HepG2 (cell line): Measurements from ENCODE around the gene MIDN. TPM values are rescaled to one million over a fixed set of nuclear protein-coding genes. Genes with fewer than 3 reads are reported as not detected.

Source experiments
- BORCS8-MEF2B ChIP-seq: sonication (generic); formaldehyde crosslinking; IDR thresholded peaks from 2 replicates; pipeline ENCODE4 v1.8.0; 2022; ENCODE audit warnings: mild to moderate bottlenecking, missing genetic modification reagents
- CENPX ChIP-seq: sonication (generic); formaldehyde crosslinking; IDR thresholded peaks from 2 replicates; pipeline ENCODE4 v1.9.0; 2021; ENCODE audit warnings: mild to moderate bottlenecking, missing genetic modification reagents, moderate library complexity
- CHD2 ChIP-seq: IDR thresholded peaks from 2 replicates; pipeline ENCODE4 v1.6.1; 2011; ENCODE audit warnings: low read depth, low read length, improper control_type of control experiment
- LCORL ChIP-seq, 2 experiments: fragments of 450-650 bp in 1 of 2; sonication (generic) in 1 of 2; formaldehyde crosslinking in 1 of 2; IDR thresholded peaks; 2 replicates each; pipeline versions ENCODE4 v1.5.0 to v1.6.1; 2017 to 2020; ENCODE audit warnings: antibody characterized with exemption in 1 of 2, missing genetic modification reagents in 1 of 2
- MAFF ChIP-seq: IDR thresholded peaks from 2 replicates; pipeline ENCODE4 v1.6.1; 2011; ENCODE audit warnings: low read depth, low read length, improper control_type of control experiment
- MTF2 ChIP-seq: sonication (generic); formaldehyde crosslinking; IDR thresholded peaks from 2 replicates; pipeline ENCODE4 v1.5.0; 2020; ENCODE audit warnings: missing genetic modification reagents, borderline replicate concordance
- POGZ ChIP-seq: sonication (generic); formaldehyde crosslinking; IDR thresholded peaks from 2 replicates; pipeline ENCODE4 v1.4.0; 2020; ENCODE audit warnings: mild to moderate bottlenecking, missing genetic modification reagents
- SIN3A ChIP-seq: IDR thresholded peaks from 2 replicates; pipeline ENCODE4 v1.6.1; 2011; ENCODE audit warnings: low read depth, mild to moderate bottlenecking, control low read depth, low read length, borderline replicate concordance
- SP2 ChIP-seq: sonication (generic); formaldehyde crosslinking; IDR thresholded peaks from 2 replicates; pipeline ENCODE4 v1.5.1; 2020; ENCODE audit warnings: mild to moderate bottlenecking, missing genetic modification reagents
- ZNF230 ChIP-seq: sonication (generic); formaldehyde crosslinking; IDR thresholded peaks from 2 replicates; pipeline ENCODE4 v1.4.0; 2020; ENCODE audit warnings: mild to moderate bottlenecking, missing genetic modification reagents
- ZNF367 ChIP-seq: sonication (generic); formaldehyde crosslinking; IDR thresholded peaks from 2 replicates; pipeline ENCODE4 v1.4.0; 2020; ENCODE audit warnings: missing genetic modification reagents, borderline replicate concordance
- ZNF549 ChIP-seq: sonication (generic); formaldehyde crosslinking; IDR thresholded peaks from 2 replicates; pipeline ENCODE4 v1.5.0; 2020; ENCODE audit warnings: missing genetic modification reagents
- ZNF792 ChIP-seq: IDR thresholded peaks from 2 replicates; pipeline ENCODE4 v1.6.1; 2016
- polyA plus RNA-seq, 8 experiments: library from polyadenylated mRNA; depleted of rRNA in 3 of 8; stranded (reverse) in 7 of 8; unstranded in 1 of 8; fragments of >200 nt; fragmentation: Illumina TruSeq in 4 of 8; extraction: Trizol in 4 of 8; gene quantifications; 2 replicates each; pipeline versions ENCODE4 v1.2.1 to v1.2.3, GENCODE V29; 2011 to 2016; ENCODE audit warnings: low read depth in 4 of 8, missing spikeins in 1 of 8, mixed read lengths in 1 of 8; ENCODE audit not compliant: insufficient read depth in 1 of 8
- total RNA-seq, 5 experiments: library from RNA; depleted of rRNA; stranded (reverse); fragments of >200 nt; fragmentation: Illumina TruSeq; extraction: Trizol; gene quantifications; 2 replicates each; pipeline ENCODE4 v1.2.3, GENCODE V29; 2016; ENCODE audit warnings: low read depth in 1 of 5
- TF ChIP-seq, protein P1 (sequence below): sonication (generic); formaldehyde crosslinking; IDR thresholded peaks from 2 replicates; pipeline ENCODE4 v1.5.1; 2020; ENCODE audit warnings: mild to moderate bottlenecking, missing genetic modification reagents
- TF ChIP-seq, protein P2 (sequence below): sonication (generic); formaldehyde crosslinking; IDR thresholded peaks from 2 replicates; pipeline ENCODE4 v1.5.1; 2020; ENCODE audit warnings: missing genetic modification reagents, mild to moderate bottlenecking, borderline replicate concordance
- TF ChIP-seq, protein P3 (sequence below): IDR thresholded peaks from 2 replicates; pipeline ENCODE4 v1.6.1; 2016; ENCODE audit warnings: missing compliant biosample characterization, missing genetic modification reagents, borderline replicate concordance
- TF ChIP-seq, protein P4 (sequence below): sonication (generic); formaldehyde crosslinking; IDR thresholded peaks from 2 replicates; pipeline ENCODE4 v1.8.0; 2022; ENCODE audit warnings: missing genetic modification reagents, low read depth, mild to moderate bottlenecking, borderline replicate concordance
- TF ChIP-seq, protein P5 (sequence below): sonication (generic); formaldehyde crosslinking; conservative IDR thresholded peaks from 2 replicates; pipeline ENCODE4 v1.4.0; 2020; ENCODE audit warnings: missing genetic modification reagents
- TF ChIP-seq, protein P6 (sequence below): IDR thresholded peaks from 2 replicates; pipeline ENCODE4 v1.6.1; 2012; ENCODE audit warnings: low read depth, low read length, improper control_type of control experiment

The MIDN gene
- total and polyA plus RNA-seq, 2 of the 13 experiments (the other 11 are each of a cell fraction or from before 2014, with no cell fraction given), result 8.4 to 18.0 TPM

DNA sequence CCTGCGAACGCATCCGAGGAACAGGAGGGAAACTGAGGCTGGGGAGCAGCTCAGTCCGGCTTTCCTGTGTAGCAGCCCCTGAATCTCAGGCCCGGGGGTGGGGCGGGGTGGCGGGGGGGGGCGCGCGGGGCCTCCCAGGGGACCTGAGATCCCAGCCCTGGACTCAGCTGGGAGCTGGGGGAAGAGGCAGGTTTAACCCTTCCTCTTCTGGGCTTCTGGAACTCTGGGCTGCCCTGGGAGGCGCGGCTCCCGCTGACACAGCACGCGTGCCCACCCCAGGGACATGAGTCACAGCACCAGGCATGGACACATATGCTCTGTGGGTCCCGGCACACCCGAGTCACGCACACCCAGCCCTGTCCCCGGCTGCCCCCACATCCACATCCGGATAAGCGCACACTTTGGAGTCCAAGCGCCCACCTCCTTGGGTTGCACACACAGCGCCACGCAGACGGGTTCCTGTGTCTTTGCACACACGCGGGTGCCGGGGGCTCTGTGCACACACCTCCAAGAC lies 17.3 kb downstream of the MIDN start (continued):
- TF ChIP-seq, protein P1, sequence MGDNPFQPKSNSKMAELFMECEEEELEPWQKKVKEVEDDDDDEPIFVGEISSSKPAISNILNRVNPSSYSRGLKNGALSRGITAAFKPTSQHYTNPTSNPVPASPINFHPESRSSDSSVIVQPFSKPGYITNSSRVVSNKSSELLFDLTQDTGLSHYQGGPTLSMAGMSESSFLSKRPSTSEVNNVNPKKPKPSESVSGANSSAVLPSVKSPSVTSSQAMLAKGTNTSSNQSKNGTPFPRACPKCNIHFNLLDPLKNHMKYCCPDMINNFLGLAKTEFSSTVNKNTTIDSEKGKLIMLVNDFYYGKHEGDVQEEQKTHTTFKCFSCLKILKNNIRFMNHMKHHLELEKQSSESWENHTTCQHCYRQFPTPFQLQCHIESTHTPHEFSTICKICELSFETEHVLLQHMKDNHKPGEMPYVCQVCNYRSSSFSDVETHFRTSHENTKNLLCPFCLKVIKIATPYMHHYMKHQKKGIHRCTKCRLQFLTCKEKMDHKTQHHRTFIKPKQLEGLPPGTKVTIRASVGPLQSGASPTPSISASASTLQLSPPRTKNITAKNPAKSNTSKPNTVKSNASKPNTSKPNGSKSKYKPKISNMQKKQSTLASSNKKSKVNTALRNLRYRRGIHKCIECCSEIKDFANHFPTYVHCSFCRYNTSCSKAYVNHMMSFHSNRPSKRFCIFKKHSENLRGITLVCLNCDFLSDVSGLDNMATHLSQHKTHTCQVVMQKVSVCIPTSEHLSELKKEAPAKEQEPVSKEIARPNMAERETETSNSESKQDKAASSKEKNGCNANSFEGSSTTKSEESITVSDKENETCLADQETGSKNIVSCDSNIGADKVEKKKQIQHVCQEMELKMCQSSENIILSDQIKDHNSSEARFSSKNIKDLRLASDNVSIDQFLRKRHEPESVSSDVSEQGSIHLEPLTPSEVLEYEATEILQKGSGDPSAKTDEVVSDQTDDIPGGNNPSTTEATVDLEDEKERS (CRISPR knock-in tag), result no peak
- TF ChIP-seq ZNF230 (CRISPR knock-in tag) (no peak), BORCS8-MEF2B (no peak), CENPX (CRISPR knock-in tag) (no peak), SIN3A (0 out of 2 replicates have a peak, but pooled peaks have one; percentile 54), MTF2 (CRISPR knock-in tag) (0 out of 2 replicates have a peak, but pooled peaks have one; percentile 32), ZNF367 (CRISPR knock-in tag) (no peak), CHD2 (no peak), POGZ (no peak), ZNF549 (CRISPR knock-in tag) (no peak), MAFF (peak; percentile 5; the same call in 1 of the 2 replicates), LCORL (IDR thresholded peaks at IDR 0.05) (no peak), LCORL (CRISPR knock-in tag; IDR thresholded peaks at IDR 0.05) (no peak), SP2 (no peak), ZNF792 (CRISPR knock-in tag) (no peak)
- TF ChIP-seq, protein P2, sequence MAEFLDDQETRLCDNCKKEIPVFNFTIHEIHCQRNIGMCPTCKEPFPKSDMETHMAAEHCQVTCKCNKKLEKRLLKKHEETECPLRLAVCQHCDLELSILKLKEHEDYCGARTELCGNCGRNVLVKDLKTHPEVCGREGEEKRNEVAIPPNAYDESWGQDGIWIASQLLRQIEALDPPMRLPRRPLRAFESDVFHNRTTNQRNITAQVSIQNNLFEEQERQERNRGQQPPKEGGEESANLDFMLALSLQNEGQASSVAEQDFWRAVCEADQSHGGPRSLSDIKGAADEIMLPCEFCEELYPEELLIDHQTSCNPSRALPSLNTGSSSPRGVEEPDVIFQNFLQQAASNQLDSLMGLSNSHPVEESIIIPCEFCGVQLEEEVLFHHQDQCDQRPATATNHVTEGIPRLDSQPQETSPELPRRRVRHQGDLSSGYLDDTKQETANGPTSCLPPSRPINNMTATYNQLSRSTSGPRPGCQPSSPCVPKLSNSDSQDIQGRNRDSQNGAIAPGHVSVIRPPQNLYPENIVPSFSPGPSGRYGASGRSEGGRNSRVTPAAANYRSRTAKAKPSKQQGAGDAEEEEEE (CRISPR knock-in tag), result no peak
- TF ChIP-seq, protein P3, sequence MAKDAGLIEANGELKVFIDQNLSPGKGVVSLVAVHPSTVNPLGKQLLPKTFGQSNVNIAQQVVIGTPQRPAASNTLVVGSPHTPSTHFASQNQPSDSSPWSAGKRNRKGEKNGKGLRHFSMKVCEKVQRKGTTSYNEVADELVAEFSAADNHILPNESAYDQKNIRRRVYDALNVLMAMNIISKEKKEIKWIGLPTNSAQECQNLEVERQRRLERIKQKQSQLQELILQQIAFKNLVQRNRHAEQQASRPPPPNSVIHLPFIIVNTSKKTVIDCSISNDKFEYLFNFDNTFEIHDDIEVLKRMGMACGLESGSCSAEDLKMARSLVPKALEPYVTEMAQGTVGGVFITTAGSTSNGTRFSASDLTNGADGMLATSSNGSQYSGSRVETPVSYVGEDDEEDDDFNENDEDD (CRISPR knock-in tag), result 0 out of 2 replicates have a peak, but pooled peaks have one; percentile 2
- TF ChIP-seq, protein P4, sequence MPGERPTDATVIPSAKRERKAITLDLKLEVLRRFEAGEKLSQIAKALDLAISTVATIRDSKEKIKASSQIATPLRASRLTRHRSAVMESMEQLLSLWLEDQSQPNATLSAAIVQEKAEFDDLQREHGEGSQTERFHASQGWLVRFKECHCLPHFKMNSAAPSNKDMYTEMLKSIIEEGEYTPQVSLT (CRISPR knock-in tag), result no peak
- TF ChIP-seq, protein P5, sequence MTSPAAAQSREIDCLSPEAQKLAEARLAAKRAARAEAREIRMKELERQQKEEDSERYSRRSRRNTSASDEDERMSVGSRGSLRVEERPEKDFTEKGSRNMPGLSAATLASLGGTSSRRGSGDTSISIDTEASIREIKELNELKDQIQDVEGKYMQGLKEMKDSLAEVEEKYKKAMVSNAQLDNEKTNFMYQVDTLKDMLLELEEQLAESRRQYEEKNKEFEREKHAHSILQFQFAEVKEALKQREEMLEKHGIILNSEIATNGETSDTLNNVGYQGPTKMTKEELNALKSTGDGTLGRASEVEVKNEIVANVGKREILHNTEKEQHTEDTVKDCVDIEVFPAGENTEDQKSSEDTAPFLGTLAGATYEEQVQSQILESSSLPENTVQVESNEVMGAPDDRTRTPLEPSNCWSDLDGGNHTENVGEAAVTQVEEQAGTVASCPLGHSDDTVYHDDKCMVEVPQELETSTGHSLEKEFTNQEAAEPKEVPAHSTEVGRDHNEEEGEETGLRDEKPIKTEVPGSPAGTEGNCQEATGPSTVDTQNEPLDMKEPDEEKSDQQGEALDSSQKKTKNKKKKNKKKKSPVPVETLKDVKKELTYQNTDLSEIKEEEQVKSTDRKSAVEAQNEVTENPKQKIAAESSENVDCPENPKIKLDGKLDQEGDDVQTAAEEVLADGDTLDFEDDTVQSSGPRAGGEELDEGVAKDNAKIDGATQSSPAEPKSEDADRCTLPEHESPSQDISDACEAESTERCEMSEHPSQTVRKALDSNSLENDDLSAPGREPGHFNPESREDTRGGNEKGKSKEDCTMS, result no peak
- TF ChIP-seq, protein P6, sequence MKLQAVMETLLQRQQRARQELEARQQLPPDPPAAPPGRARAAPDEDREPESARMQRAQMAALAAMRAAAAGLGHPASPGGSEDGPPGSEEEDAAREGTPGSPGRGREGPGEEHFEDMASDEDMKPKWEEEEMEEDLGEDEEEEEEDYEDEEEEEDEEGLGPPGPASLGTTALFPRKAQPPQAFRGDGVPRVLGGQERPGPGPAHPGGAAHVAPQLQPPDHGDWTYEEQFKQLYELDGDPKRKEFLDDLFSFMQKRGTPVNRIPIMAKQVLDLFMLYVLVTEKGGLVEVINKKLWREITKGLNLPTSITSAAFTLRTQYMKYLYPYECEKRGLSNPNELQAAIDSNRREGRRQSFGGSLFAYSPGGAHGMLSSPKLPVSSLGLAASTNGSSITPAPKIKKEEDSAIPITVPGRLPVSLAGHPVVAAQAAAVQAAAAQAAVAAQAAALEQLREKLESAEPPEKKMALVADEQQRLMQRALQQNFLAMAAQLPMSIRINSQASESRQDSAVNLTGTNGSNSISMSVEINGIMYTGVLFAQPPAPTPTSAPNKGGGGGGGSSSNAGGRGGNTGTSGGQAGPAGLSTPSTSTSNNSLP, result no peak
